Measurements from ENCODE around the gene LRRK1.

DNA sequence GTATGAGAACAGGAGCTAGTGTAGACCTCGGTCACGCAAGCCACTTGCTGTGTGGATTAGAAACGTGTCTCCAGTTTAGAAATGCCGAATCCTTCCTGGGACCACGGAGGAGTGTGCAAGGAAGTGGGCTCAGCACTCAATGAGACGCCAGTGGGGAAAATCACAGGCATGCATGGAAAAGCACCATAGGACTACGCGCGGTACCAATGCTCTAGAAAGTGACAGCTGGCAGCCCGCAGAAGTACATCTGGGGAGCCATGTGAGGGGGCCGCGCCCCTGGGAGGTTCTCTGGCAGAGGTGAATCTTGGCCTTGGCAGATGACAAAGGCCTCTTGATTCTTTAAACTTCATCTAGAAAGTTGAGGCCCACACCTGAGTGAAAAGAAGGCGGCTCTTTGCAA, 99.3 kb downstream of the LRRK1 start:
- TF ChIP-seq CTCF (IDR thresholded peaks at IDR 0.05) (no peak), POLR2A (IDR thresholded peaks at IDR 0.05) (no peak)

Measured in stomach (tissue), 4 donors.